ENCODE results near the gene TOPORS.
A peak's percentile ranks its signal among the peaks of the same experiment; 100 is the strongest.

TOPORS gene

GRCh38 chr9:32577316-32577715, 24.9 kb upstream of the TOPORS start:
- no peak for DNase-seq
- TF ChIP-seq POLR2A (IDR thresholded peaks at IDR 0.05; ENCODE audit: low read length) (no peak), GATA1 (IDR thresholded peaks at IDR 0.05; ENCODE audit: low read depth, low read length) (no peak)

GRCh38 chr9:32574858-32575257, 22.5 kb upstream of the TOPORS start:
- DNase-seq: no peak
- TF ChIP-seq POLR2A (IDR thresholded peaks at IDR 0.05; ENCODE audit: low read length) (no peak), GATA1 (IDR thresholded peaks at IDR 0.05; ENCODE audit: low read depth, low read length) (no peak)

- no peak for TF ChIP-seq GATA1 (IDR thresholded peaks at IDR 0.05; ENCODE audit: low read depth, low read length)
- TF ChIP-seq POLR2A (IDR thresholded peaks at IDR 0.05; ENCODE audit: low read length): no peak
- DNase-seq: no peak
These were observed 21.4 kb upstream of the TOPORS start for GRCh38 chr9:32573821-32574220.

- DNase-seq: peak; percentile 97
- TF ChIP-seq POLR2A (IDR thresholded peaks at IDR 0.05; ENCODE audit: low read length) (peak; percentile 87), GATA1 (IDR thresholded peaks at IDR 0.05; ENCODE audit: low read depth, low read length) (no peak)
These were observed 20.6 kb upstream of the TOPORS start, which contains the start of gene NDUFB6 for GRCh38 chr9:32572900-32573523. Gene NDUFB6, minus strand, starts transcription at chr9:32573159. Its CDS starts 99 bp downstream, at chr9:32573060.

- TF ChIP-seq POLR2A (IDR thresholded peaks at IDR 0.05; ENCODE audit: low read length) (no peak), GATA1 (IDR thresholded peaks at IDR 0.05; ENCODE audit: low read depth, low read length) (no peak)
- DNase-seq: peak; percentile 91 to 92
These were observed 19.8 kb upstream of the TOPORS start for GRCh38 chr9:32571969-32572899.

- TF ChIP-seq GATA1 (IDR thresholded peaks at IDR 0.05; ENCODE audit: low read depth, low read length) (no peak), POLR2A (IDR thresholded peaks at IDR 0.05; ENCODE audit: low read length) (no peak)
- DNase-seq: peak; percentile 24 to 45
These were observed 17.9 kb upstream of the TOPORS start for GRCh38 chr9:32570262-32570661.

- no peak for TF ChIP-seq GATA1 (IDR thresholded peaks at IDR 0.05; ENCODE audit: low read depth, low read length)
- no peak for TF ChIP-seq POLR2A (IDR thresholded peaks at IDR 0.05; ENCODE audit: low read length)
These were observed 14.4 kb upstream of the TOPORS start for GRCh38 chr9:32566770-32567169.

GRCh38 chr9:32565967-32566366, 13.6 kb upstream of the TOPORS start:
- no peak for TF ChIP-seq GATA1 (IDR thresholded peaks at IDR 0.05; ENCODE audit: low read depth, low read length)
- no peak for TF ChIP-seq POLR2A (IDR thresholded peaks at IDR 0.05; ENCODE audit: low read length)
- no peak for DNase-seq

More at GRCh38 chr9:32566770-32567169, 14.4 kb upstream of the TOPORS start:
- no peak for DNase-seq

- TF ChIP-seq POLR2A (IDR thresholded peaks at IDR 0.05; ENCODE audit: low read length) (no peak), GATA1 (IDR thresholded peaks at IDR 0.05; ENCODE audit: low read depth, low read length) (no peak)
These were observed 6.1 kb upstream of the TOPORS start for GRCh38 chr9:32558408-32558934.

GRCh38 chr9:32554591-32554990, 2.2 kb upstream of the TOPORS start:
- peak in 1 of 2 experiments; percentile 79 for DNase-seq
- TF ChIP-seq GATA1 (IDR thresholded peaks at IDR 0.05; ENCODE audit: low read depth, low read length) (no peak), POLR2A (IDR thresholded peaks at IDR 0.05; ENCODE audit: low read length) (no peak)

More at GRCh38 chr9:32558408-32558934, 6.1 kb upstream of the TOPORS start:
- DNase-seq: no peak

- DNase-seq: peak; percentile 94 to 98
- peak; percentile 18 for TF ChIP-seq POLR2A (IDR thresholded peaks at IDR 0.05; ENCODE audit: low read length)
- TF ChIP-seq GATA1 (IDR thresholded peaks at IDR 0.05; ENCODE audit: low read depth, low read length): peak; percentile 54
These were observed 1.7 kb upstream of the TOPORS start for GRCh38 chr9:32554107-32554506.

- no peak for TF ChIP-seq GATA1 (IDR thresholded peaks at IDR 0.05; ENCODE audit: low read depth, low read length)
- TF ChIP-seq POLR2A (IDR thresholded peaks at IDR 0.05; ENCODE audit: low read length): peak; percentile 70
- peak; percentile 77 to 85 for DNase-seq
These were observed 922 bp downstream of the TOPORS start for GRCh38 chr9:32551276-32552051.

GRCh38 chr9:32550562-32551275, 1.7 kb downstream of the TOPORS start:
- peak; percentile 92 to 95 for DNase-seq
- TF ChIP-seq POLR2A (IDR thresholded peaks at IDR 0.05; ENCODE audit: low read length) (no peak), GATA1 (IDR thresholded peaks at IDR 0.05; ENCODE audit: low read depth, low read length) (no peak)

All from erythroblast (primary cell).